Measurements from ENCODE around the gene ENDOU.
"Not testable (repeated sequence)": the region's sequence is repeated elsewhere in the genome, so short reads cannot be mapped to it uniquely, and the experiment has no call there.

The ENDOU gene

GRCh38 chr12:47679785-47680184 is 45.5 kb downstream of the ENDOU start:
- no peak for DNase-seq (ENCODE audit: low read depth)

GRCh38 chr12:47672068-47672467 is 53.2 kb downstream of the ENDOU start:
- no peak for DNase-seq (ENCODE audit: low read depth)

GRCh38 chr12:47667935-47668334 is 57.4 kb downstream of the ENDOU start:
- not testable (repeated sequence) for DNase-seq (ENCODE audit: low read depth)

All from stimulated activated CD8-positive, alpha-beta memory T cell treated with anti-CD3 and anti-CD28 coated beads, Interleukin-15, amount 100 ng/mL, for 1 hour (primary cell).